GM10266 (cell line): ENCODE data around the gene TMTC2.

Experiments
- DNase-seq: peaks from one replicate; pipeline ENCODE4 v3.0.0; 2012; ENCODE audit errors: extremely low spot score
- TF ChIP-seq, protein P1 (sequence below): IDR thresholded peaks from 2 replicates; pipeline ENCODE4 v1.5.1; 2012; ENCODE audit warnings: mild to moderate bottlenecking, low read depth; ENCODE audit not compliant: control insufficient read depth, insufficient read depth; ENCODE audit errors: missing control alignments

Gene TMTC2

DNA sequence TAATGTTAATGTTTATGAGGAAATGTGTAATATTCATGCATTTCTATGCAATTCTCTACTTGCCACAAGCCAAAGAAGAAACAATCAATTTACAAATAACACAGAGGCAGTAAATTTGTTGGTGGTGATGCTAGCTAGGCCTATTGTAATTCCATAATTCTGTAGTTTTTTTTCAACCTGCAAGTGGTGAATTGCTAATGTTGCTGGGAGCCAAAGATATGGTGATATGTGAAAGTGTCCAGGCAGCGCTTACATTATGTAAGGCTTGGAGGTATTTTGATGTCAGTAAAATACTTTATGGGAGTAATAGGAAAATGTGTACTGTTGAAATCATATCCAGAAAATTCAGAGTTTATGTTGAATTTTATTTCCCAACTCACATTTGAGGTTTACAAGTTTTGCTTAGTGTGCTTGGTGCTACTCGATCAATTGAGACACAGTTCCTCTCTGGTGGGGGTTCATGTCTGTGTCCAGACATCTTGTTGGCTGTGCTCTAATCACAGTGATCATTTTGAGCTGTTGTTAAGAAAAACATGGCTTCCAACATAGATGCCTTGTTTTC is 23.2 kb downstream of the TMTC2 start:
- TF ChIP-seq, protein P1, sequence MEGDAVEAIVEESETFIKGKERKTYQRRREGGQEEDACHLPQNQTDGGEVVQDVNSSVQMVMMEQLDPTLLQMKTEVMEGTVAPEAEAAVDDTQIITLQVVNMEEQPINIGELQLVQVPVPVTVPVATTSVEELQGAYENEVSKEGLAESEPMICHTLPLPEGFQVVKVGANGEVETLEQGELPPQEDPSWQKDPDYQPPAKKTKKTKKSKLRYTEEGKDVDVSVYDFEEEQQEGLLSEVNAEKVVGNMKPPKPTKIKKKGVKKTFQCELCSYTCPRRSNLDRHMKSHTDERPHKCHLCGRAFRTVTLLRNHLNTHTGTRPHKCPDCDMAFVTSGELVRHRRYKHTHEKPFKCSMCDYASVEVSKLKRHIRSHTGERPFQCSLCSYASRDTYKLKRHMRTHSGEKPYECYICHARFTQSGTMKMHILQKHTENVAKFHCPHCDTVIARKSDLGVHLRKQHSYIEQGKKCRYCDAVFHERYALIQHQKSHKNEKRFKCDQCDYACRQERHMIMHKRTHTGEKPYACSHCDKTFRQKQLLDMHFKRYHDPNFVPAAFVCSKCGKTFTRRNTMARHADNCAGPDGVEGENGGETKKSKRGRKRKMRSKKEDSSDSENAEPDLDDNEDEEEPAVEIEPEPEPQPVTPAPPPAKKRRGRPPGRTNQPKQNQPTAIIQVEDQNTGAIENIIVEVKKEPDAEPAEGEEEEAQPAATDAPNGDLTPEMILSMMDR, result no peak
- no peak for DNase-seq

DNA sequence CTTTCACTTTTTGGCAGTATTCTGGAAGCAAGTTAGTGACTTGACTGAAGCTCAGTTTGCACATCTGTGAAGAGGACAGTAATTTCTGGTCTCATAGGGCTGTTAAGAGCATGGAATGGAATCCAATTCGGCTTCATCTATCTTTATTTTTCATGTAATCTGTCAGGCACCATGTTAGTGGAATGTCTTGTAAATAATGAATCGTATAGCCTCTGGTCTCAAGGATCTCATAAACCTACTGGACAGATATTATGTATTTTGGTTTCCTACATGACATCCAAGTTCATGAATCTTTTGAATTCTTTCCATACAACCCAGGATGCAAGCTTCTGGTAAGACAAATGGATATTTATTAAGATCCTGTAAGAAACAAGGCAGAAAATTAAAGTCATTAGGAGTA is 24.0 kb downstream of the TMTC2 start:
- DNase-seq, result no peak
- TF ChIP-seq, protein P1, result no peak

- DNase-seq, result no peak
- TF ChIP-seq, protein P1, result no peak
These were observed 27.7 kb downstream of the TMTC2 start for GRCh38 chr12:82714427-82714826.

- DNase-seq, result peak; percentile 32
- TF ChIP-seq, protein P1, result no peak
These were observed 35.0 kb downstream of the TMTC2 start for GRCh38 chr12:82721726-82722125.

- peak; percentile 29 for DNase-seq
- TF ChIP-seq, protein P1, result no peak
These were observed 36.4 kb downstream of the TMTC2 start for GRCh38 chr12:82723093-82723492.

- no peak for DNase-seq
- TF ChIP-seq, protein P1, result no peak
These were observed 37.2 kb downstream of the TMTC2 start for GRCh38 chr12:82723891-82724290.

DNA sequence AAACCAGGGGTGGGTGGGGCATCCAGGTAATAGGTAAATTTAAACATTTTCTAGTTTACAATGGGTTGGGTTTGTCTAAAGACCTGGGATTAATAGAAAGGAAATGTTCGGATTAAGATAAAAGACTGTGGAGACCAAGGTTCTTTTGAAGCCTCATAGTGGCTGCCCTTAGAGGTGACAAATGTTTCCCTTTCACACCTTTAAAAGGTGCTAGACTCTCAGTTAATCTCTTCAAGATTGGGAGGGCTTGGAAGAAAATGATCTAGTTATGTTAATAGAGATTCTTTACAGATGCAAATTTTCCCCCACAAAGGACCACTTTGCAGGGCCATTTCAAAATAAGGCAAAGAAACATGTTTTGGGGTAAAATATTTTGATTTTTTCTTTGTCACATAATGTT is 39.0 kb downstream of the TMTC2 start:
- no peak for DNase-seq
- TF ChIP-seq, protein P1, result no peak
